ENCODE measurements around the gene NME9.
"Not testable (repeated sequence)": the region's sequence is repeated elsewhere in the genome, so short reads cannot be mapped to it uniquely, and the experiment has no call there.

Gene NME9, protein sequence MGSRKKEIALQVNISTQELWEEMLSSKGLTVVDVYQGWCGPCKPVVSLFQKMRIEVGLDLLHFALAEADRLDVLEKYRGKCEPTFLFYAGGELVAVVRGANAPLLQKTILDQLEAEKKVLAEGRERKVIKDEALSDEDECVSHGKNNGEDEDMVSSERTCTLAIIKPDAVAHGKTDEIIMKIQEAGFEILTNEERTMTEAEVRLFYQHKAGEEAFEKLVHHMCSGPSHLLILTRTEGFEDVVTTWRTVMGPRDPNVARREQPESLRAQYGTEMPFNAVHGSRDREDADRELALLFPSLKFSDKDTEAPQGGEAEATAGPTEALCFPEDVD

DNA sequence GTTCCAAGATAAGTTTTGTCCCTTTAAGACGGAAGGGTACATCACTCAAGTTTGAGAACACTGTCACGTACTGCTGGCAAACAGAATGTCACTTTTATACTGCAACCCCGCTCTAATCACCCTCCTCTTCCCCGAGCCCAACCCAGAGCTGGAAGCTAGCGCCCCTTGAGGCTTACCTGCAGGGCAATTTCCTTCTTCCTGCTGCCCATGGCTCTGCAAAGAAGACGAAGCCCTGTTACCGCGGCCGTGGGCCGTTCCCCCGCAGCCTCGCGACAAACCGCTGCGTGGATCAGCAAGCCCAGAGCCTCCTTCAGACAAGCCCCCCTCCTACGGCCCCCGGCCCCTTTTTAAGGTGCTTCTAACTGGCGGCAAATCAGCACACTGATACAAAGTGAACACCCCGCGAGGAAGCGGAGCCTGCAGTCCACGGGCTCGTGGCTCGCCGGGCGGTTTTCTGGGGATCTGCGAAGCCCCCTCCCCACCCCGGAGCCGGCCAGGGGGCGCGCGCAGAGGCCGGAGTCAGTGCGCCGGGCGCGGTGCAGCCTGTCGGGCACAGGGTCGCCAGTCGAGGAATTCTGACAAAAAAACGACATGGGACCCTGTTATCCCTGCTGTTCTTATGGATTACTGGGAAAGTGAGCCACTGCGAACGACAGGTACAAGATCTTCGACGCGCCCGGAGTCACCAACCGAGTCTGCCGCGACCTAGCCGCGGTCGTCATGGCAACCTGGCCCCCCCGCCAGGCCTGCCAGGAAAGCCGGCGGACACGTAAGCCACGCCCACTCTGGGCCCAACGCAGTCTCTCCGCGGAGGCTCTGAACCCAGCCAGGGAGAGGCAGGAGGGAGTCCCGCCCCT, at the start of gene NME9:
Gene NME9 (minus strand): TSS at position 725 of the 857 bp plus-strand sequence. CDS start 516 bp downstream, at position 209.
- DNase-seq, result no peak

DNA sequence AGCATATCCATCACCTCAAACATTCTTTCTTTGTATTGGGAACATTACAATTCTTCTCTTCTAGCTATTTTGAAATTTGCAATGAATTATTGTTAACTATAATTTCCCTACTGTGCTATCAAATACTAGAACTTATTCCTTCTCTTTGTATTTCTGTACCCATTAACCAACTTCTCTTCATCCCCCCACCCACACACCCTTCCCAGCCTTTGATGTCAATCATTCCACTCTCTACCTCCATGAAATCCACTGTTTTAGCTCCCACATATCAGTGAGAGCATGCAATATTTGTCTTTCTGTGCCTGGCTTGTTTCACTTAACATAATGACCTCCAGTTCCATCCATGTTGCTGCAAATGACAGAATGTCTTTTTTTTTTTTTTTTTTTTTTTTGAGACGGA, 49.3 kb upstream of the NME9 start:
- no peak for DNase-seq

DNA sequence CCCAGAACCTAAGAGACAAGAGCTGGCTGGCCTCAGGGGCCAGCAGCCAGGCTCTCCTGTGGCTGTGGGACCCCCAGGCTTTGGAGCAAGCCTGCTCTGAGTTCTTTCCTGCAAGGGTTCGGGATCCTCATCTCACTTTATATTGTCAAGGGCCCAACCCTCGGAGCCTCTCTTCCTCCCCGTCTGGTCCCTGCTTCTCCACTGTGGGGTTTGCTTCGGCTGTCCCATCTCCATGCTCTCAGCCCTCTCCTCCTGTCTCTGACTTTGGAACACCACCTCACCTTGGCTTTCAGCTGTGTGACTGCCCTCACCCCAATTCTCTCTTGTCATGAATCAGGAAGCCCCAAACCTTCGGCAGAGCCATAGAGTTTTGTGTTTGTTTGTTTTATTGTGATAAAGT, 48.7 kb upstream of the NME9 start:
- no peak for DNase-seq

DNA sequence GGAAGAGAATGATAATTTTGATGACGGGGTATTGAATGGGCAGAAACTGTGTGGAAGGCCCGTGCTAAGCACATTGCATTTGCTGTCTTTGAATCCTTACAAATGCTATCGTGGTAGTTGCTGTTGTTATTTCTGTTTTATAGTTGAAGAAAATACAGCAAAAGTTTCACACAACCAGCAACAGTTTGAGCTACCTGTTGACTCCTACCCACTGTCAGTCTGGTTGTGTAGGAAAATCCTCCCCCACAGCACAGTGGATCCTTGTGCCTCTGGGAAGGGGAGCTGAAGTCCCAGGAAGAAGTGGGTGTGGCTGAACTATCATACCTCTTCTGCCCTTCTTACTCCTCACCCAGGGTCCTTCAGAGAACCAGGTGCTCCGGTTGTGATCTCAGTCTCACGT, 48.2 kb upstream of the NME9 start:
- no peak for DNase-seq

DNA sequence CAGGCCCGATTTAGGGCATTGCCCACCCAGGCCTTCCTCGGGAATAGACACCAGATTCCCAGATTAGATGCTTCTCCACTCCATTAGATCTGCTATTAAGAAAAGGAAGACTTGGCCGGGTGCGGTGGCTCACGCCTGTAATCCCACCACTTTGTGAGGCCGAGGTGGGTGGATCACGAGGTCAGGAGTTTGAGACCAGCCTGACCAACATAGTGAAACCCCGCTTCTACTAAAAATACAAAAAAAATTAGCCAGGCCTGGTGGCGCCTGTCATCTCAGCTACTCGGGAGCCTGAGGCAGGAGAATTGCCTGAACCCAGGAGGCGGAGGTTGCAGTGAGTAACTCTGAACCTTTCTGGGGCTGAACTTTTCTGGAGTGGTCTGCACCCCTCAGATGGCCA, 47.6 kb upstream of the NME9 start:
- not testable (repeated sequence) for DNase-seq

DNA sequence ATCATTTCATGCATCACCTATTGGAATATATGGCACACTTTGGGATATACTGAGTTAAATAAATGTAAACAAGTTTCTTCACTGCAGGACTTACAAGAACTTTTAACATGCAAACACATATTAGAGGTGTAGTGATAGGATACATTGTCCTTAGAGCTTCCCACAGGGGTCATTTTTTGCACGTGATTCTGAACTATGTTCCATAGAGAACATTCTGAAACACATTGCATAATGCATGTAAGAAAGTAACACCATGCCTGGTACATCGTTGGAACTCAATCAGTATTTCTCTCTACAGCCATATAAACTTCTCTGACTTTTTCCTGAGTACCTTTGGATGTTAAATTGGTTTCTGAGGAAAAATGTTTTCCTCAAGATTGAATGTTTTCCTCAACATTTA, 47.0 kb upstream of the NME9 start:
- no peak for DNase-seq

DNA sequence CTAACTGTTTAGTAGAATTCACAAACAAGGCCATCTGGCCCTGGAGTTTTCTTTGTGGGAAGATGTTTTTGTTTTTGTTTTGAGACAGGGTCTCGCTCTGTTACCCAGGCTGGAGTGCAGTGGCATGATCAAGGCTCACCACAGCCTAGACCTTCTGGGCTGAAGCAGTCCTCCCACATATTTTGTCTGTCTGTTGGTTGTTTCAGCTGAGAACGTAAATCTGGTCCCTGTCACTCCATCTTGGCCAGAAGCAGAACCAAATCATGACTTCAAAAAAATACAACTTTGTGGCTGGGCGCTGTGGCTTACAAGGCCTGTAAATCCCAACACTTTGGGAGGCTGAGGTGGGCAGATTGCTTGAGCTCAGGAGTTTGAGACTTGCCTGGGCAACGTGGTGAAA, 45.8 kb upstream of the NME9 start:
- DNase-seq, result no peak

DNA sequence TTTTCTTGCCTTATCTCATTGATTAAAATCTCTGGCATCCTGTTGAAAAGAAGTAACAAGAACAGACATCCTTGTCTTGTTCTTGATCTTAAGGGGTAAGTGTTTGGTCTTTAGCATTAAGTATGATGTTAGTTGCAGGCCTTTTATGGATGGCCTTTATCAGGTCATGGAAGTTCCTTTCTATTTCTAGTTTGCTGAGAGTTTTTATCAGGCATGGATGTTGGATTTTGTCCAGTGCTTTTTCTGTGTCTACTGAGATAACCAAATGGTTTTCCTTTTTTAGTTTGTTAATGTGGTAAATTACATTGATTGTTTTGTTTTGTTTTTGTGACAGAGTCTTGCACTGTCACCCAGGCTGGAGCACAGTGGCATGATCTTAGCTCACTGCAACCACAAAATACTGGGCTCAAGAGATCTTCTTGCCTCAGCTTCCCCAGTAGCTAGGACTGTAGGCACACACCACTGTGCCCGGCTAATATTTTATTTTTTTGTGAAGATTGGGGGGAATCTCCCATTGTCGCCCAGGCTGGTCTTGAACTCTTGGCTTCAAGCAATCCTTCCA, 45.0 kb upstream of the NME9 start:
- no peak for DNase-seq

DNA sequence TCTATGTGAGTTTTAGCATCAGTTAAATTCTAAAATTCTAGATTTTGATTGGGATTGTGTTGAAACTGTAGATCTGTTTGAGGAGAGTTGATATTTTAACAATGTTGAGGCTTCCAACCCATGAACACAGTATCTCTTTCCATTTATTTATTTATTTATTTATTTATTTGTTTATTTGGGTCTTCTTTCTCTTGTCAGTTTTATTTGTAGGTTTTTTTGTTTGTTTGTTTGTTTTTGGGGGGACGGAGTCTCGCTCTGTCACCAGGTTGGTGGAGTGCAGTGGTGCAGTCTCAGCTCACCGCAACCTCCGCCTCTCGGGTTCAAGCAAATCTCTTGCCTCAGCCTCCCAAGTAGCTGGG, 44.1 kb upstream of the NME9 start:
- no peak for DNase-seq

DNA sequence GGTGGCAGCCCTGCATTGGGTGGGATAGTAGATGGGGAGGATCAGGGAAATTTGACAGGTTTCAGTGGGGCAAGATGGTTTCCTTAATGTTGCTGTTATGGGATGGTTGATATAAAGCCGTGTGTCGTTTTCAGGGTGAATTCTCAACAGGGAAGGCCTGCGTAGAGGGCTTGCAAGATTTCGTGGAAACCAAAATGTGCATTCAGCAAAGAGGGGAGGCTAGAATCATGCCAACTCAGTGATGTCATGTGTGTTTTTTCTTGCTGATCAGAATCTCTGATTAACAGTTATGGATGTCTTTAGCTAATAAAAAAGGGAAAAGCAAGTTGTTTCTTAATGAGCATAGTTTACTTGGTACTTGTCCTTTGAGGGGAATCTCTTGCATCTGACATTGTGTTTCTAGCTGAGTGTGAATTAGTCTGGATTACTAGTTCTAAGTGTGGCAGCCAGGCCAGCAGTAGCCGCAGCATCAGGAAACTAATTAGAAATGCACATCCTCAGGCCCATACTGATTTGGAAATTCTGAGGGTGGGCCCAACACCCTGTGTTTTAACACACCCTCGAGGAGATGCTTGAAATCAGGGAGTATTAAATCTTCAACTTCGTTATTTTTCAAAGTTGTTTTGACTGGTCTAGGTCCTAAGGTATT, 43.6 kb upstream of the NME9 start:
- DNase-seq, result no peak

DNA sequence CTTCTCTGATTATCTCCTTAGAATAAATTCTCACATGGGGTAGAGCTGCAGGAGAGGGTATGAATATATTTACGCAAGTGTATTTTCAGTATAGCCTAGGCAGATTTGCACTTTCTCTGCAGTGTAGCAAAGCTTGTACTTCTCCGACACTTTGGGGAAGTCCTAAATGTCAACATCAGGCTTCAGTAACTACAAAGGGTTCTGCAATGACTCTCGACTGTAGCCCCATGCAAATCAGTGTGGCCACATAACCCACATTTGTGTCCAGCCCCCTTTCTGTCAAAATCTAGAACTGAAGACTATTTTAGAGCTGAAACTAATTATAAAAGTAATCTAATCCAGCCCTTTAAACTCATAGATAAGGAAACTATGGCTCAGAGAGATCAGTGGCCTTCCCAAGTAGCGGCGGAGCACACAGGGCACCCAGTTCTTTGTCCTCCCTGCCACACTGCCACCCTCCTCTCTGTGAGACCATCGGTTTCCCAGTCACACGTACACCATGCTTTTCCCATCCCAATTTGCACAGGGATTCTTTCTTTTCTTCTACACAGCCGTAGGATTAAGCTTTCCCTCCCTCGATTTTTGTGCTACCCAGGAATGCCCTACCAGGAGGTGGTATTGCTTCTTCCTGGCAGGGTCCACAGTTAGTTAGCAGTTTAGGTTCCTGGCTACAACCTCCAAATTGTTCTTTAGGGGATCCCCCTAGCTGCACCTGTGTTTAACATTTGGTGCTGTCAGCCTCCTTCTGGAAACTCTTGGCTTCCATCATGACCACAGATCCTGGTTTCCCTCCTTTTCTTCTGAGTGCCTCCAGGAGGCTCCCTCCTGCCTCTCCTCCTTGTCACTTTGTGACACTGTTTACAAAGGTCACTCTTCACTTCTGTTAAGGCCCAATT, 41.7 kb upstream of the NME9 start:
- no peak for DNase-seq

DNA sequence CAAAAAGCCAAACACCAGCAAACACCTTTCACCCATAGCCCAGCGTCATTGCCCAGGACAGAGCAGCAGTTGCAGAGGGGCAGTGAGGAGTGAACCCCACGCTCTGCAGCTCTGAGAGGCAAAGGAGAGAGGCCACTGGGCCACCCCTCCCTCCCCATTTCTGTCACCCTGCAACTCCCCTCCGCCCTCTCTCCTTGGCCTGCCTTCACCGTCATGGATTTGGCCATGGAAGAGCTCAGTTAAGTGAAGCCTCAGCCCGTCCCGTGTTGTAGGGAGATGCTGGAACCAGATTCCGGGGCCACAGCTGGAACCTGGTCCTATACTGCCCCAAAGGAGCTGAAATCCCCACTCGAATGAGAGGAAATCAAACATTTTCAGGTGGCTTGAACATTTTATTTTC, 40.7 kb upstream of the NME9 start:
- no peak for DNase-seq

DNA sequence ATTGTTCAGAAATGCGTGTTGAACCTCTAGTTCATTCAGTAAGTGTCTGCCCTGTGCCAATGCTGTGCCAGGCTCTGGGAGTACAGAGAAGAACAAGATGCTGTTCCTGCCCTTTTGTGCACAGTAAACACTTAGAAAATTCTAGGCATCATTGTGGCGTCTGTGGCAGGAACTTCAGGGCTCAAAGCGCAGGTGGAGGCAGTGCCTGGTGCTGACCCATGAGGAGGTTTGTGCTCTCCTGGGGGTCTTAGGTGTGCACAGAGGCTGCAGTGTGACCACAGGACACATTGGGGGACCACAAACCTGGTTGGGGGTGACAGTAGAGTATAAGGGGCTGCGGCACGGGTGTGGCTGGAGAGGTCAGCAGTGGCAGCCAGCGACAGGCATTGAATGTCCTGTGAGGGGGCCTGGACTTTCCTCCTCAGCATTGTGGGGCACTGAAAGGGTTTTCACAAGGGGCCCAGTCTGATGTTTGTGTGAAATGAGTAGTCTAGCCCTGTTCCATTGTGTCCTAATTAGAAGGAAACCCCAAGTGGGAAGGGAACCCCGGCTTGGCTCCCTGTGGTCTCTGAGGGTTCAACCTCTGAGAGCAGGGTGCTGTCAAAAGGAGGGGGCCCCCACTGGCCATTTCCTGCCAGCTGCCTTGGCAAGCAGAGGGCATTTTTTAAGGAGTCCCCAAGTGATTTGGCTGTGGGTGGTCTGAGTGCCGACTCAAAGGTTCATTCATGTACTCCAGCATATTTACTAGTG, 39.7 kb upstream of the NME9 start:
- no peak for DNase-seq

DNA sequence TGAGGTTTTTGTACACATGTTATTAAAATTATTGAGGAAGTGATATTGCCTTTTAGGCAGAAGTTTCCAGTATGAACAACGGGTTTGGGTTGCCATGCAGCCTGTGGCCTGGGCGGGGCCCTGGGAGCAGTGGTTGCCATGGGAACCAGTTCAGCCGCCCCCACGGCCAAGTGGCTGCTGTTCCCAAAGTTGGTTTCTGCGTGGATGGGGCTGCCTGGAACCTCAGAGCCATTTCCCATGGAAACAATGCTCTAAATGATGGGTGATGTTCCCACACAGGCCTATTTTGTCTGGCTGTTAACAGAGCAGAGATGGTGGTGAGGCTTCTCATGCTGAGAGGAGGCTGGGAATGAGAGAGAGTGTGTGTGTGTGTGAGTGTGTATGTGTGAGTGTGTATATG, 38.3 kb upstream of the NME9 start:
- DNase-seq, result no peak

DNA sequence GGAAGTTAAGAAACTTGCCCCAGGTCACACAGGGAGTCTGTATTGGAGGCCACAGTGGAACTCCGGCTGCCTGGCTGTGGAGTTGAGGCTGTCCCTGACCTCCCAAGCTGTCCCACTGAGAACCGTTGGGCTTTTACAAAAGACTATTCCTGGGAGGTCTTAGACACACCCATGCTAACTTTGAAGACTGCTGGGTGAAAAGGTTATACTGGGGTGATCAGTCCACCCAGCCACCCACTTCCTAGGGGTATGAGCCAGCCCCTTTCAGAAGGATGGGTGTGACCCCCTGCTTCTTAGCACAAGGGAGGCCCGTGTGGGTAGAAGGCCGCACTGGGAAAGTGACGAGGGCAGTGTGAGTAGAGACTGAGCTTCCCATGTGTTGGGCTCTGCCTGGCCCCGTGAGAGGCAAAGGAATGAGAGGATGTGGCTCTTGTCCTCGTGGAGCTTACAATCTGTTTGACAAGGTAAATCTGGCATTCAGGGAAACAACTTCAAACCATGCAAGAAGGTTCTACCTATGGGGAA, 37.7 kb upstream of the NME9 start:
- DNase-seq, result no peak

DNA sequence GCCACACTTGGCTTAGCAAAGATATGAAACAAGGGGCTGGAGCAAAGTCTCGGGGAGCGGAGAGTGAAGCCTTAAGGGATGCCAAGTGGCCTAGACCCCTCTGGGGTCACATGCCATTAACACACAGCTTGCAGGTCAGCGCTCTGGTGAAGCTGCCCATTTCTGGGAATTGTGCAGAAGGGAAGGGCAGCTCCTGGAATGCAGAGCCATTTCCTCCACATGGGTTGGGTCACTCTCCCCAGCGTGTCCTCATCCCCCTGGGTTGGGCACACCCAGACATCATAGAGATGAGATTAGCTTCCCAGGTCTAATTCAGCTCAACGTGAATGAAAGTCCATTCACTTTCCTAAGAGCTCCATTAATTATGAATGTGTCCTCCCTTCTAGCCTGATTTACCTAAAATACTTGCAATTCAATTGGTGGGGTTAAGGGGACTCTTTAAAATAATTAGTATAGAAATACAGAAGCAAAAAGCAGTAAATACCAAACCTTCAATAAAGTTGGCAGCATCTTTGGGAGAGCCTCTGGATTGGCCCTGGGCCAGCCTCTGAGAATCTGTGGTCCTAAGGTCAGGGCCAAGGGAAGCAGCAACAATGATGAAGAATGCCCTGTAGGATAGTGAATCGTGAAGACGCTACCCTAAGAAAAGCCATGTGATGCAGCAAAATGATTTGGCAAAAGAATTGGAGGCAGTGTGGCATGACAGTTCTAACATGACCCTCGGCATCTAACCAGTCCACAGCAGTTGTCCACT, 36.5 kb upstream of the NME9 start:
- no peak for DNase-seq

DNA sequence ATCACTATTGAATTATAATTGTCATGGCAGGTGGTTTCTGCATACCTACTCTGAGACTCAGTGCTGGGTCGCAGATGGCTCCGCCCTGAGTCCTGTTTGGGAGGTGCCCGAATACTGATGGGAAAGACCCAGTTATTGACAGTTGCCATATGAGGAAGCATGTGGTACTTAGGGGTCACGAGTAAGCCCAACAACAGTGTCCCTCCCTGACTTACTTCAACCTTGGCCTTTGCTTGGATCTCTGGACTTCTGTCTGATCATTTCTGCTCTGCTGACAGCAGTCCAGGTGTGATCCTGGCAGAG, 35.6 kb upstream of the NME9 start:
- no peak for DNase-seq

DNA sequence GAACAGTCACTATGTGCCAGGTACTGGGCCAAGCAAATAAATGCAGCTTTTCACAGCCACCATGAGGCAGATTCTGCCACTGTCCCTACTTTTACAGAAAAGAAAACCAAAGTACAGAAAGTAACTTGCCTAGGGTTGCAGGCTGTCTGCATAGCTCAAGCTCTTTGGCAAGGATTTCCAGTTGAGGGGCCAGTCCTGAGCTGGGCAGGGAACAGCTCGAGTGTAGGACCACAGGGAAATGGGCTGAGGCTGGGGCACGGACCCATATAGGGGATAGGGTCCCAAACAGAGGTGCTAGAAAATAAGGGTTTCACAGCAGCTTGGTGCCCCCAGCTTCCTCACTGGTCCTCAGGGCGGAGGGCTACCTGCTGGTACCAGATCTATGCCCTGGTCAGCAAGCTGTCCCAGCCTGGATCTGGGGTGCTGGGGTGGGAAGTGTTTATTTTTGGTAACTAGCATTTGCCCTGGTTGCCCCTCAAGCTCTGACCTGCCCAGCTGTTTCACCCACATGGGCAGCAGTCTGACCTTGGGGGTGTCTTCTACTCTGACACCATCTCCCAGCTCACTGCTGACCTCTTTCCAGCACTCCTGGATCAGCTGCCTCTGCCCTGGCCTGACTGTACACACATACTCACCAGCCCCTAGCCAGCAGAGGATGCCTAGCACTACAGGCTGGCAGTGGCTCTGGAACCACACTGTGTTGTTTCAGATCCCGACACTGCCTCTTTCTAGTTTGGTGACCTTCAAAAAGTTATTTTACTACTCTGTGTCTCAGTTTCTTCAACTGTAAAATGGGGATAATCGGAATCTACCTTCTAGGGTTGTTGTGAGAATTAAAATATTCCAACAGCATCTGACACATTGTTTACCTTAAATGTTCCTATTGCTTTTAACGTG, 35.0 kb upstream of the NME9 start:
- no peak for DNase-seq

DNA sequence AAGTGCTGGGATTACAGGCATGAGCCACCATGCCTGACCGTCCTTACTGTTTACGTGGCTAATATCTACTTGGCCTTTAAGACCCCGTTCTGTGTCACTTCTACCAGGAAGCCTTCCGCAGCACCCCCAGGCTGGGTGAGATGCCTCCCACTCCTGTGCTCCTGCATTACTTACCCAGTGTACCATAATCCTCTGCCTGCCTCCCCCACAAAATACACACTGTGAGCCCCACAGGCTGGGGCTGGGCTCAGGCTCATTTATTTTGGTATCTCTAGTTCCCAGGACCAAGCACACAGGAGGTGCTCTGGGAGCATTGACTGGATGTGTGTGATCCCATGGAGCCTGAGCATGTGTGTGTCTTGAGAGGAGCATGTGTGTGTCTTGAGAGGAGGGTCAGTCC, 33.7 kb upstream of the NME9 start:
- DNase-seq, result no peak

DNA sequence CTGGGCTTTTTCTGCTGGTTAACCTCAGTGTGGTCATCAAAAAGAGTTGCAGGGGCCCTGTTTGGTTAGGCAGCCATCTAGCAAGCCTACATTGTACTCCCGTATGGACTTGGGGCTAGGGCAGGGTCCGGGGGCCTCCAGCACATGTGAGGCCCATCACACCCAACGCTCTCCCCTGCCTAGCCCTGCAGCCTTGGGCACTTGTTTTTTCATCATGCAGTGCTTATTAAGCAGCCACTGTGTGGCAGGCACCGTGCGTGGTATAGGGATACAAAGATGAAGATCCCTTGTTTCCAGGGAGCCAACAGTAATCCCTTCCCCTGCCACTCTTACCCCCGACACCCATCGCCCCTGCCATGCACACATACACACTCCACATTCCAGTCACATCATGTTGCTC, 32.9 kb upstream of the NME9 start:
- no peak for DNase-seq

Data from amniotic stem cell (primary cell).